GM19351 (cell line): Measurements from ENCODE around the gene NIN.

Experiments
- ATAC-seq: cut with Tn5 transposase; IDR thresholded peaks from one replicate; pipeline ENCODE4 v1.9.1; 2021; ENCODE audit warnings: mild to moderate bottlenecking, moderate library complexity; ENCODE audit not compliant: unreplicated experiment

NIN gene

DNA sequence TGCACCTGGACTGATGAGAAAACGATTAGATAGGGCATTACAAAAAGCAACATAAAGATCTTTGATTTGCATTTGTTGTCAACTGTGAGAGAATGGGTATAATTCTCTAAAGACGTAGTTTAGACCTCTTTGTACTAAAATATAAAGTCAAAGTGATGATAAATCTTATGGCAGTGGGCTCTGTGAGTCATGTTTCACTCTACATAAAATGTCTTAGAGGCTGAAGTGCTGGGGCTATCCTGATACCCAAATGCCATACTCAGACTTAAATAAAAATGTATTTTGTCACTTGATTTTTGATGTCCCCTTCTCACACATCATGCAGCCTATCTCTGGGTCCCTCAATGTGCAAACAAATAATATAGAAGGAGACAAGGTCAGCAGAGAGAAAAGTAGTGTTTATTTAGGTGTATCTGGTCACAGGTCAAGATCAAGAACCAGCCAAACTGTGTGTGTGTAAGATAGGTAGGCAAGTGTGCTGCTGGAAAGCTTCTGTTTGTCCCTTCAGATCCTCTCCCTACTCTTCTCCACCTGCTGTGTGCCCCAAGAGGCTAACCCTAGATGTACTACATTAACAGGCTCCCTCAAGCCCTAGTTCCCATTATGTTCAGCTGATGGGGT is 7.0 kb upstream of the NIN start:
- ATAC-seq, result no peak

- no peak for ATAC-seq
Measured at GRCh38 chr14:50837271-50837670, 6.3 kb upstream of the NIN start.

GRCh38 chr14:50836515-50836914 is 5.6 kb upstream of the NIN start:
- ATAC-seq, result no peak

DNA sequence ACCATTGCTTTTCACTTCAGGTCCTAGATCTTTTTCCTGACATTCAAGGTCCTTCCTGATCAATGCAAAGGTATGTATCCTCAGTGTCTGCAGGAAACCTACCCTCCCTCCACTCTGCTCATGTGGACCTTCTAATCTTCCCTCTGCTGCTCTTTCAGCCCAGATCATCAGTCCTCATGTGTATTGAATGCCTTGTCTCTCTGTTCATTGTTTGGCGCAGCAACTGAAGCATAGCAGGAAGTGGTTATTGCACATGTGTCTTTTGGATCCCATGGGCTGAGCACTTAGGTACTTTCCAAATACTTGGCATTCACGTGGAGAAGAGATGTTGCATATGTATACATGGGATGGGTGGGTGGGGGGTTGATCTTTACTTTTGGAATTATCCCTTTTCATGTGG is 4.3 kb upstream of the NIN start:
- ATAC-seq, result no peak

- ATAC-seq, result no peak
Measured at GRCh38 chr14:50834802-50835276, 3.9 kb upstream of the NIN start.

DNA sequence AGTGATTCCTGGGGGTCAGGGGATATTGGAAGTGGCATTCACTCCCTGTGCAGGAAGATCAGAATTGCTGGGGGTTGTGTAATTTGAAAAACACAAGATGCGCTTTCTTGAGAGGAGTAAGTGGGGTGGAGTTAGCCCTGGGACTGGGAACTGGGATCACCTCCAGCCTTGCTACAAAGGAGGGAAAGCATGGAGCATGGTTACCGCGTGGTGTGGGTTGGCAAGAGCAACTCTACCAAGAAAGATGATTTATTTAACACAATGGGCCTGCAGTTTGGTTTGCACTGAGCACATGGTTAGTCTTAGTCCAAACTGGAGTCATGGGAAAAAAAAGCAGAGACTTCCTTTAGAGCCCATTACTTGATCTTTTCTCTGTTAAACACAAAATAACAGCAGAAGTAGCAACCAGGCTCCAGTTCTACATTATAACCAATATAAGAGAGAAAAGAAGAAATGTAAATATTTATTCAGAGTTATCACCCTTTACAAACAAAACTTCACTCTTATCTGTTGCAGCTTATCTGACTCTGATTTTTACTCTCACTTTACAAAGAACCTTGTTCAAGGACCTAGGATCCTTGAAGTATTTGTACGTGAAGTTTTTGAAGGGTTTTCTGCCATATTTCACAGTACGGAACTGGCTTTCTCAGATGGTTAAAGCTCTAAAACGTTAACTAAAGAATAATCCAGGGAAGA is 2.1 kb upstream of the NIN start:
- ATAC-seq, result no peak

- ATAC-seq, result no peak
Measured at GRCh38 chr14:50831726-50832168, 785 bp upstream of the NIN start.

DNA sequence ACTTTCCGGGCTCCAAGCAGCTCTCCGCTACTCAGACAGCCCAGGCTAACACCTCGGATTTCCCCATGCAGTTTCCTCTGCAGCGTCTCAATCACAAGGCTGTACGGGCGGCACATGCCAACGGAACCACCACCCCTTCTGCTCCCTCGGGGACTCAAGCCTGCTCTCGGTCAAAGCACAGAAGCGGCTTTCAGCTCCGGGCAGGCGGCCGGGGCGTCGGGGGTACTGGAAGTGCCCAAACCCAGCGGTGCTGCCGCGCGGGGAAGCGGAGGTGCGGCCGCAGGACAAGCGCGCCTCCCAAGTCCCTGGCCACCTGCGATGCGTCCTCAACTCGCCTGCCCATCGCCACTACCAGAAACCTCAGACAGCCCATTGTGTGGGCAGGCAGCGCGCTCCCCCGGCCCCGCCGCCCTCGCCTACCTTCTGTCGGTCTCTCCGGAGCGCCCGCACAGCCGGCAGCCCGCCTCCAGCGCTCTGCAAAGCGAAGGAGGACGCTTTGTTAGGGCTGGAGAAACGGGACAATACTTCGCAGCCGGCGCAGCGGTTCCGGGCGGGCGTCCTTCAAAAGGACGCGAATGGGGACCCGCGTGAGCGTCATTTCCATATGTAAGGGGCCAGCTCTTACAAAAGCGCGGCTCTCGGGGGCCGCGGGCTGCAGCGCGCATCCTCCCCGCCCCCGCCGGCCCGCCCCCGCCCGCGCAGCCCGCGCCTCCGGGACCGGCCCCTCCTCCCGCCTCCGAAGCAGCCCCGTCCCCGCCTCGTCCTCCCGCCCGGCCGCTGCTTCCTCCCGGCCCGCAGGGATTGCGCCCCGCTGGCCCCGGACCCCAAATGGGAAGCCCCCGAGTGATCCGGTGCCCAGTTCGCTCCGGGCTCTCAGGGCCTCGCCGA is 674 bp downstream of the NIN start:
- ATAC-seq, result peak; percentile 32

GRCh38 chr14:50829489-50830043 is 1.4 kb downstream of the NIN start:
- ATAC-seq, result no peak

- ATAC-seq, result no peak
Measured at GRCh38 chr14:50828721-50829488, 2.1 kb downstream of the NIN start.

DNA sequence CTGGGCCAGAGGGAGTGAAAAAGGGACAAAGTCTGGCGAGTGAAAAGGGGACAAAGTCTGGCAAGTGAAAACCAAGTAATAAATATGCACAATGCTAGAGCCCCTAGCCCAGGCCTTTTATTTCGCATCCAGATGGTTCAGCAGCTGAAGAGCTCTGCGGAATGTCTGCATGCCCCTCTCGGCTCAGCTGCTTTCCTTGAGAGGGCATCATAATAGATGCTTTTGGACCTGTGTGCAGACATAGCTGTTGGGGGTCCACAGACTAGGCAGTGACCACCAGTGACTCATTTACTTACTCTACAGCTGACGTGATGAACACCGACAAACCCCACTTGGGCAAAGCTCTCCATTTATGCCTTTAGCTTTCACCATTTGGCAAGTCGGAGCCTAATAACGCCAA is 4.3 kb downstream of the NIN start:
- ATAC-seq, result no peak

DNA sequence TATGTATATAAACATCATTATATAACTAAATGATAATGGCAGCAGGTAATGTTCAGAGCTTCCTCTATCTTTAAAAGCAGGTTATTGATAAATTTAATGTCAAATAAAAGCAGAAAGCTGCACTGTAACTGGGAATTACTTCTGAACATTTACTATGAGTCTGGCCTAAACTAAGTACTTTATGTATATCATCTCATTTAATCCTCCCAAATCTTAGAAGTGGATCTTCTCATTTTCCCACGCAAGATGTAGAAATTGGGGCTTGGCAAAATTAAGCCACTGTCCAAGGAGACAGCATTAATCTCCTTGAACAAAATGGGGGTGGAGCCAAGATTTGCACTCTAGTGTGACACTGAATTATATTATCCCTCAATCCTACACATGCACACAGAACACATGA is 5.7 kb downstream of the NIN start:
- ATAC-seq, result no peak

- peak; percentile 53 for ATAC-seq
Measured at GRCh38 chr14:50823762-50824636, 7.0 kb downstream of the NIN start.

- ATAC-seq, result peak; percentile 31
Measured at GRCh38 chr14:50823051-50823761, 7.8 kb downstream of the NIN start.

GRCh38 chr14:50822501-50823042 is 8.4 kb downstream of the NIN start:
- ATAC-seq, result peak; percentile 39

DNA sequence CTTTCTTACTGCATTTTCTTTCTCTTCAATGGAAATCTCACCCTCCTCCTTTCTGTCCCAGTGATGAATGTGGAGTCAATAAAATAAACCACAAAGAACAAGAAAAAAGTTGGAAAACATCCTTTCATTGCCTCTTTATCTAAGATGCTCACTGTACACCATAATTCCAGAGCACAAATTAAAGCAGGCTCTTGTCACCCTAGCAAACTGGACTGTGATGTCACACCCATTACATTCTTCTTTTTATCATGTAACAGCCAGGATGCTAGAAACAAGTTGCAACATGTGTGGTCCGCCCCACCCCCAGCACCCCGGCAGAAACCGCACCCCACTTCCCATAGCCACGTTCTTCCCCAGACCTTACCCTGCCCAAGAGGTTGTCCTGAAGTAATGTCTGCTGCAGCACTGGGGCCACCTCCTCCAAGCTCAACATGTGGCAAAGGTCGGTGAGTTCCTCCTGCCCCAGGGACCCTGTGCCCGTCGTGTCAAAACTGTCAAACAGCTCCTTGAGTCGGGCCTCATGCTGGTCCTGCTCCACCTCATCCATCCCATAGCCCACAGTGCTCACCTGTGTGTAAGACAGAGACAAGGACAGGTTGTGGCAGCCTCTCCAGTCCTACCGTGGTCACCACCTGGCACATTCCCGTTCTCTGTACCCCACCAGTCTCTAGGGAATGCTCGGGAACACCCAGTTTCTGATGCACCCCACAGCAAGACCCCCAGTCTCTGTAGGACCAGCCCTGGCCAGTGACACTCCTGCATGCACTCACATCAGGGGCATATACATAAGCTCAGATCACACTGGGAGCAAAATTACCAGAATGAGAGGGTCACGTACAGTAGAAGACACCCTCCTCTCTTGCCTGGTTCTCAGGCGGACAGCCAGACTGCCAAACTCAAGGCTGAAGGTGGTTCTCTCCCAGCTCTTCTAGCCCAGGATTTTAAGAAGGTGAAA is 9.2 kb downstream of the NIN start:
- ATAC-seq, result no peak

GRCh38 chr14:50820786-50821509 is 10.0 kb downstream of the NIN start:
- ATAC-seq, result no peak
